Ovary (tissue), 3 donors: Measurements from ENCODE around the gene NPPC.

Experiments used
- CTCF ChIP-seq, 3 donors: fragments of 450-650 bp in 2 of 3; fragments of 200-600 bp in 1 of 3; IDR thresholded peaks; one replicate each; pipeline versions ENCODE4 v1.5.1 to v1.8.0; 2016 to 2022; ENCODE audit warnings: antibody characterized with exemption in 3 of 3, mild to moderate bottlenecking in 1 of 3
- EP300 ChIP-seq: sonication (generic); formaldehyde crosslinking; IDR thresholded peaks from one replicate; pipeline ENCODE4 v1.6.1; 2017; ENCODE audit warnings: antibody characterized with exemption
- POLR2A ChIP-seq: fragments of 450-650 bp; IDR thresholded peaks from one replicate; pipeline ENCODE4 v1.6.1; 2017; ENCODE audit warnings: antibody characterized with exemption, mild to moderate bottlenecking, moderate library complexity
- donor health status: DM: no; HTN: no; CAD: no.

GRCh38 chr2:231926761-231927565 lies 767 bp upstream of the NPPC start:
- TF ChIP-seq CTCF (IDR thresholded peaks at IDR 0.05) (no peak), POLR2A (no peak), EP300 (no peak)
